GM12875 (cell line): ENCODE data around the gene KCNK15.

Experiments used
- H3K4me3 ChIP-seq: one replicate; pipeline ENCODE4 v1.5.1; 2011; ENCODE audit warnings: low read depth, low read length, control low read depth
- CTCF ChIP-seq: IDR thresholded peaks from 2 replicates; pipeline ENCODE4 v1.5.1; 2011; ENCODE audit warnings: low read depth, mild to moderate bottlenecking, control low read depth, inconsistent platforms, low read length, moderate library complexity, borderline replicate concordance; ENCODE audit not compliant: insufficient read depth

The KCNK15 gene

GRCh38 chr20:44768854-44769480, 23.3 kb downstream of the KCNK15 start:
- no peak for TF ChIP-seq CTCF
- H3K4me3 ChIP-seq = no peak overlapping the region

GRCh38 chr20:44769481-44769863, 23.8 kb downstream of the KCNK15 start:
- no peak for TF ChIP-seq CTCF
- no peak overlapping the region for H3K4me3 ChIP-seq

- TF ChIP-seq CTCF = no peak
- no peak overlapping the region for H3K4me3 ChIP-seq
Observed at GRCh38 chr20:44770484-44771171, 25.0 kb downstream of the KCNK15 start.

GRCh38 chr20:44771172-44771535, 25.5 kb downstream of the KCNK15 start:
- no peak for TF ChIP-seq CTCF
- H3K4me3 ChIP-seq = no peak overlapping the region

GRCh38 chr20:44772636-44773035, 27.0 kb downstream of the KCNK15 start:
- TF ChIP-seq CTCF = no peak
- no peak overlapping the region for H3K4me3 ChIP-seq

- no peak for TF ChIP-seq CTCF
- no peak overlapping the region for H3K4me3 ChIP-seq
Observed at GRCh38 chr20:44773070-44773829, 27.6 kb downstream of the KCNK15 start.
